Measurements from ENCODE around the gene C2CD5. TPM values are rescaled to one million over a fixed set of nuclear protein-coding genes. Genes with fewer than 3 reads are reported as not detected.

C2CD5 gene
- total RNA-seq, 1 experiment from 2014 or later = 9.5 TPM

DNA sequence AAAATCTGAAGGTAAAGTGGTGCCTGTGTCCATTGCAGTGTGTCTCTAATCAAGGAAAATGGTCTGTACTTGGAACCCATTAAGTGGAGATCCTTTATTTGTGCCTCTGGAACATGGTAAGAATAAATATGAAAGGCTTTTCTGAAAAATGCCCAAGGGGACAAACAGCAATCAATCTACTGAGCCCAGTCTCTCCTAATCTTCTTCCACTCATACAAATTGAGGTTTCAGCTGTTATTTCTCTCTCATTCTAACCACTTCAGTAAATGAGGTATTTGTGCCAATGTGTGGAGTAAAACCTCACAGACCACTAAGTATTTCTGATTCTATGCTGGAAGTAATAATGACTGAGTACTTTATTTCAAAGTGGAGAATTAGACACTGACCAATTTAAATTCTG is 127.5 kb downstream of the C2CD5 start:
- no peak for DNase-seq (ENCODE audit: extremely low read depth, low read depth)

- DNase-seq (ENCODE audit: extremely low read depth, low read depth) = no peak
Observed at GRCh38 chr12:22415342-22416309, 128.7 kb downstream of the C2CD5 start.

- DNase-seq (ENCODE audit: extremely low read depth, low read depth) = no peak
Observed at GRCh38 chr12:22414742-22415141, 129.6 kb downstream of the C2CD5 start.

GRCh38 chr12:22413592-22413991 is 130.8 kb downstream of the C2CD5 start:
- no peak for DNase-seq (ENCODE audit: extremely low read depth, low read depth)

- DNase-seq (ENCODE audit: extremely low read depth, low read depth) = no peak
Observed at GRCh38 chr12:22412581-22412980, 131.8 kb downstream of the C2CD5 start.

DNA sequence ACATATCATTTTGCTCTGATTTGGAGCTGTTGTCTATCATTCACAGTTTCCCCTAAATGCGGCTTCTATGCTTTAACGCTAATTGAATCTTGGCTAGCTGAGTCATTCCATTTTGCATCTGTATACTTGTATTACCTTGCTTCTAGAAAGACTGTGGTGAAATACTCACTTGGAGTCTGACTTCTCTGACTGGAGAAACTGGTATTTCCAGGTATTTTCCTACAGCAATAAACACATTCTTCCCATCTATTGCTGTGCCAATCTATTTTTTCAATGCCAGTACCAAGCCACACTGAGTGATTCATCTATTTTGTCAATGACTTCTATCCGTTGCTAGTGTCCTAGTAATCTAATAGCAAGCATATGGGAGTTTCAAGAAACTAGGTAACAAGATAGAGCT is 133.9 kb downstream of the C2CD5 start:
- no peak for DNase-seq (ENCODE audit: extremely low read depth, low read depth)

DNA sequence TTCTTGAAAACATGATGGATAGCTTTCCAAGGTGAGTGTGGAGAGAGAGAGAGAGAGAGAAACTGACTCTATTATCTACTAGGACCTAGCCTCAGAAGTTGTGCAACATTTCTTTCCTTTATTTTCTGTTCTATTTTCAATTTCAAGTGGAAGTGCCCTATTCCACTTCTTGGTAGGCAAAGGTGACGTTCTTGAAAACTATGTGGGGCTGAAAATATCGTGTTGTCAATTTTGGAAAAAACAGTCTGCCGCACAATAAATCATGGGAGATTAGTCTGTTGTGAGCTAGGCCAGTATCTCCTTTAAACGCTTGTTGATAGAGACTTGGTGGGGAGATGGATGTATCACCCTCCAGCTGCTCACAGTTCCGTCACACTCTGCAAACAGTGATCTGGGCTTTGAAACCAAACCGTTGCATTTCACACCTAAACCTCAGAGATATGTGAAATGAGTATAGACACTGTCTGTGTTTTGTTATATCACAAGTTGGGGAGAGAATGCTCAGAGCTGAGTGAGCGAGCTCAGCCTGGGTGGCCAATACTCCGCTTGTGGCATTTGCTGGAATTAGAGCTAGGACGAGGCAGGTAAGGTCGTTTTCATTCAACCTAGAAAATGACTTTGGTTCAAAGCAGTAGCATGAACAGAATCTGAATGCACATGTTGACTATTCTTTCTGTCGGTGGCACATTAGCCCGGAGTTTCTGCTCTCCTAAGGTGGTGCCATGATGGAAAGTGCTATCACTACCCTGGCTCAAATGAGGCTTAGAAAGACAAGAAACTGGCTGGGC is 134.8 kb downstream of the C2CD5 start:
- peak; percentile 56 for DNase-seq (ENCODE audit: extremely low read depth, low read depth)

DNA sequence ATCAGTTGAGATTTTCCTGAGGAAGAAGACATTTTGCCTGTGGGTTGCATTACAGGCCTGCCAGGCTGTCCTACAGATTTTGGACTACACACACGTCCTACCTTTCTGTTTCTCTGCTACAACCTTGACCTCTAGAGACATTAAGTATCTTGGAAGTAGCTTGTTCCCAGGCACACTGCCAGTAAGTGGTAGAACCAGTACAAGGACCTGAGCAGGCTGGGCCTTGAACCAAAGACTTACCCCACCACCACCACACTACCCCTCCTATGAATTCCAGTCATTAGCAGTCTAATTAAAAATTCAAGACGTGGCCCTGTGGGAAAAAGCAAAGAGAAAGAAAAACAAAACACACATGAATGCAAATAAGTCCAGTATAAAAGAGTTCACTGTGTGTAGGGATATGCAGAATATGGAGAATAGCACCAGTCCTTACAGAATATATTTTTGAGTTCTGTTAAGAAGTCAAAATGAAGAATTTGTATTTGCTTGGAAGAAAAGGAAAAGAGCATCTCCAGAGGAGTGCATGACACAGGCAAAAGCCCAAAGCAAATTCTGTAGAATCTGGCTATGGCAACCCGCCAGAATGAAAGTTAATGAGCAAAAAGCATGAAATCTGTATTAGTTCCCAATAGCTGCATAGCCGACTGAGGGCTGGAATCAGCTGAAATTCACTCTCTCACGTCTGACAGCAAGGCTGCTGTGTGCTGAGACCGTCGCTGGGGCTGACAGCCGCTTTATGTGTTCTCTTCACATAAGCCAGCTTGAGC is 135.5 kb downstream of the C2CD5 start:
- no peak for DNase-seq (ENCODE audit: extremely low read depth, low read depth)

DNA sequence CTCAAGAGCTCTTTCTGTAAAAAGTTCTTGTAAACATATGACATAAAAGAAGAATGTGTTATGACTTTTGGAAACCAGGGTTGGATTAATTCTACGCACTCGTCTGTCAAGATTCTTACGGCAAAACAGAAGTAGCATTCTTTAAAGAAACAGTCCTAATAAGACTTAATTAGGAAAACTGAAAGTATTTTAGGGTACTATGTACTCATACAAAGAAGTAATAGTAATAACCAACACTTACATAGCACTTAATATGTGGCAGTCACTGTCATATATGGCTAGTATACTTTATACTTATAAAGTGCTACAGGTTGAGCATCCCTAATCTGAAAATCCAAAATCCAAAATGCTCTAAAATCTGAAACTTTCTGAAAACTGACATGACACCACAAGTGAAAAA is 136.9 kb downstream of the C2CD5 start:
- no peak for DNase-seq (ENCODE audit: extremely low read depth, low read depth)

- DNase-seq (ENCODE audit: extremely low read depth, low read depth) = no peak
Observed at GRCh38 chr12:22406627-22407026, 137.7 kb downstream of the C2CD5 start.

DNA sequence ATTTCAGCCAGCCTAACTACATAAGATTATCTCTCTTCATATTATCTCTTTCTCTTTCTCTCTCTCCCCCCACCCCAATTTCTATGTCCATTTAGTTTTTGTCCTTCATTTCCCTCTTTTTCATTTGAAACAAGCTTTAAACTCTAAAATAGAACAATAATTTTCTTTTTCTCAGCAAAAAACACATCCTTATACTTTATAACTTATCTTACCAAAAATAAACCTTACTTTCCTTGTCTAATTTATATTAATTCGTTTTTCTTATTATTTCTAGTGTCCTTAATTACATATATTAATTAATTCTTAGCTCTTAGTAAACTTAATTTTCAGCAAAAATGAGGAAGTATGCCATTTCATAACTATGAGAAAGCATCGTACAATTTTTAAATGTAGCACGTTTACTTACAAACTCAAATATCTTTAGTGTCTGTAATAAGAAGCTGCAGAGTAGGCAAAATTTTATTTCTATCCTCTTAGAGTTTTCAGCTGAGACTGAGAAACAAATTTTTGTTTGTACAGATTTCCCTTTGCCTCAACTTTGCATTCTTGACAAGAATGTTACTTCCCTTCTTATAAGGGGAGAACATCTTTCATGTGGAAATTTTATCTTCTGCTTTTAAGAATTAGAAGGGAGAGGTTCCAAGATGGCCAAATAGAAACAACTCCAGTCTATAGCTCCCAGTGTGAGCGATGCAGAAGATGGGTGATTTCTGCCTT is 144.7 kb downstream of the C2CD5 start:
- no peak for DNase-seq (ENCODE audit: extremely low read depth, low read depth)

Other genes starting within 250 kb of the C2CD5 start
- not detected in 2 replicates for gene ST8SIA1, start 209.8 kb downstream of the C2CD5 start, total RNA-seq (2014; rRNA removed; shearing (Covaris generic))
- gene ETNK1, start 80.6 kb upstream of the C2CD5 start, total RNA-seq (2014; rRNA removed; shearing (Covaris generic)) = 24.8 and 34.9 TPM in 2 replicates

Measured in NCI-H460 (cell line).